ENCODE data around the gene CBLB.

Gene CBLB

GRCh38 chr3:105616374-105617121, 252.3 kb downstream of the CBLB start:
- DNase-seq (ENCODE audit: low spot score), result no peak

- DNase-seq (ENCODE audit: low spot score), result no peak
Measured at GRCh38 chr3:105615814-105616213, 253.0 kb downstream of the CBLB start.

DNA sequence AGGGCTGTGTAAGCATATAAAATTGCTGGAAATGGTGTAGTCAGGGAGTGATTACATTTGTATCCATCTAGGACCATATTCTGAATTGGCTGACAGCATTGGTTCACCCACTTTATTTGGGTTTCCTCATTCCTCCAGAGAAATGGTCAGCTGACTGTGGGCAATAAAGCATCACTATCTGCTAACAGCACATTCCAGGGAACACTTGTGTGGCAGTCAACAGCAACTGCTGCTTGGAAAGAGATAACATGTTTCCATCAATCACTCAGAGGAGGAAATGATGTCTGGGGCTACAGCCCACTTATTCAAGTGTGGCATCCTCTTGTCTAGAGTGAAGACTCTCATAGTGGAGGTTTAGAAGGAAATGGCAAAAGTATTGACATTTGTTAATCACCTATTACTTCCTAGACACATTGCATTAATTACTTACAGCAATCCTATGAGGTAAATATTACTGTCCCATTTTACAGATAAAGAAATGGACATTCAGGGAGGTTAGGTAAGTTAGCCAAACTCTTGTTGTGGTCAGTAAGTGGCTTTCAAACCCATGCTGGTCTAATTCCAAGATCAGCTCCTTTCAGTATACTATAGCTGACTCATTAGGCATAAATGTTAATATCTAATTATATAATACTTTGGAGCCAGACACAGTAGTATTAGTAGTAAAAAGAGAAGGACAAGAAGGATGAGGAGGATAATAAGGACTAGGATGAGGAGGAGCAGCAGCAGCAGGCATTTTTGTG, 254.4 kb downstream of the CBLB start:
- DNase-seq (ENCODE audit: low spot score), result peak; percentile 8

- DNase-seq (ENCODE audit: low spot score), result peak; percentile 11
Measured at GRCh38 chr3:105613120-105613519, 255.7 kb downstream of the CBLB start.

GRCh38 chr3:105611304-105612192, 257.3 kb downstream of the CBLB start:
- no peak for DNase-seq (ENCODE audit: low spot score)

- no peak for DNase-seq (ENCODE audit: low spot score)
Measured at GRCh38 chr3:105610473-105610872, 258.3 kb downstream of the CBLB start.

DNA sequence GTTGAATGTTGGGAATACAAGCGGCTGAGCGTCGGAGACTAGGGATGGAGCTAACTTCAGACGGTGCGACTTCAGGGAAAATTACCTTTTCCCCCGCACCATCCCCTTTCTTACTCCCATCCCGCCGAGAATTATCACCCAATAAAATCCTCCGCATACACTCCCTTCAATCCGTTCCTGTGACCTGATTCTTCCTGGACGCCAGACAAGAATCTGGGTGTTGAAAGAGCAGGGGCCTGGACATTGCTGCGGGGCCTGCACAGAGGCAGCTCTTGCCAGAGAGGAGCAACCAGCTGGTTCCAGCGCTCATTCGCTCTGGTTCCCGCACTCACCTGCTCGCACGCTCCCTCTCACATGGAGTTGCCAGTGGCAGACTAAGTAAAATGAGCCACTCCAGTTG, 260.2 kb downstream of the CBLB start:
- no peak for DNase-seq (ENCODE audit: low spot score)

DNA sequence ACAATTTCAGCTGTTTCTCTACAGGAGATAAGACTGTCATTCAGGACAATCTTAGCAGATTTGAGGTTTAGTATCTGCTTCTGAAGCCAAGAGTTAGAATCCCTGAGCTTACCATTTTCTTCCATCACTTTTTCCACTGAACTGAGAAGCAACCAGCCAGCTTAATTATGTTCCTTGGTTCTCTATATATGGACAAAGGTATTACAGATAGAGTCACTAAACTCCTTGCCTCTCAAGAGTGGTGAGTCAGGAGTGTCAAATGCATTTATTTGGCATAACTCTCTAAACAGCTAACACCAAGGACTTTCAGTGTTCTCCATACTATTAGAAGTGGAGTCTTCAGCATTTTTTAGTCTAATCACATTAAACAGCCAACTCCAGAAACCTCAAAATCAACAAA, 262.8 kb downstream of the CBLB start:
- peak; percentile 21 for DNase-seq (ENCODE audit: low spot score)
